Kidney (tissue), 14 donors: ENCODE measurements around the gene HECW1. TPM values are rescaled to one million over a fixed set of nuclear protein-coding genes. Genes with fewer than 3 reads are reported as not detected.

Experiments
- DNase-seq, 5 donors: peaks; one replicate each; pipeline ENCODE4 v3.0.0-alpha.2; 2013 to 2020
- FAIRE-seq: peaks from 2 replicates; lab custom pipeline; 2012; peaks lifted over from hg19 to GRCh38; lab: Jason Lieb, UNC
- H3K27ac ChIP-seq, 2 donors: one replicate each; pipeline ENCODE4 v1.7.0; 2013; ENCODE audit warnings: low read depth in 2 of 2, low read length in 2 of 2, inconsistent platforms in 1 of 2
- H3K27me3 ChIP-seq: one replicate; pipeline ENCODE4 v1.7.1; 2013; ENCODE audit warnings: low read length, inconsistent platforms; ENCODE audit not compliant: control insufficient read depth, insufficient read depth
- H3K36me3 ChIP-seq, 3 donors: one replicate each; pipeline versions ENCODE4 v1.7.0 to v1.7.1; 2013; ENCODE audit warnings: low read length in 3 of 3, control low read depth in 1 of 3, inconsistent platforms in 1 of 3; ENCODE audit not compliant: insufficient read depth in 3 of 3, control insufficient read depth in 2 of 3
- H3K4me1 ChIP-seq, 3 donors: one replicate each; pipeline versions ENCODE4 v1.7.0 to v1.7.1; 2013; ENCODE audit warnings: low read length in 3 of 3, inconsistent platforms in 1 of 3, low read depth in 1 of 3; ENCODE audit not compliant: control insufficient read depth in 2 of 3, insufficient read depth in 2 of 3
- H3K4me3 ChIP-seq, 3 donors: one replicate each; pipeline versions ENCODE4 v1.7.0 to v1.8.1; 2013; ENCODE audit warnings: low read length in 3 of 3, control low read depth in 1 of 3, inconsistent platforms in 1 of 3
- H3K9ac ChIP-seq, 3 donors: one replicate each; pipeline versions ENCODE4 v1.7.0 to v1.7.1; 2013; ENCODE audit warnings: low read length in 3 of 3, control low read depth in 1 of 3, inconsistent platforms in 1 of 3
- H3K9me3 ChIP-seq, 3 donors: one replicate each; pipeline versions ENCODE4 v1.7.0 to v1.7.1; 2013; ENCODE audit warnings: low read length in 3 of 3, control low read depth in 1 of 3, inconsistent platforms in 1 of 3; ENCODE audit not compliant: control insufficient read depth in 2 of 3, insufficient read depth in 1 of 3
- CTCF ChIP-seq: IDR thresholded peaks from 3 replicates; pipeline ENCODE4 v1.5.1; 2012; ENCODE audit warnings: mild to moderate bottlenecking, moderate library complexity, borderline replicate concordance; ENCODE audit not compliant: insufficient read depth; ENCODE audit errors: extremely low read depth
- intact Hi-C: fragments of 100-400 bp; cut with DNase I; formaldehyde crosslinking; loops from one replicate; pipeline ENCODE4 v1.11.1; 2022
- polyA plus RNA-seq: library from polyadenylated mRNA; stranded (reverse); fragments of 350-450 nt; fragmentation: Illumina TruSeq; extraction: RNeasy Lipid Tissue Mini Kit (QIAGEN cat#74804); gene quantifications from one replicate; pipeline ENCODE4 v1.2.3, GENCODE V29; 2014; ENCODE audit warnings: low read depth, low replicate concordance; ENCODE audit not compliant: insufficient read depth
- total RNA-seq: library from RNA; stranded (reverse); fragmentation: NEBNext Ultra II Directional; extraction: Animal tissue kit (Norgen Biotek cat#: 25700); gene quantifications from one replicate; pipeline ENCODE4 v1.2.1, GENCODE V29; 2021
- donor health status: control.
- donor health status: control.
- donor health status: control.
- donor health status: control.
- donor health status: control.
- donor health status: DM: yes; HTN: yes; CAD: no.
- donor health status: Normal renal cell carcinoma (clear cell type).

Gene HECW1
- total and polyA plus RNA-seq, 2 donors from 2014 or later = 0.50 to 7.5 TPM

- Histone ChIP-seq H3K4me1 (no peaks in the 10 kb centered on the region), H3K9ac (no peak overlapping the region), H3K27me3 (no peaks in the 10 kb centered on the region), H3K4me3 (no peak overlapping the region), H3K27ac (no peak overlapping the region), H3K9me3 (no peaks in the 10 kb centered on the region), H3K36me3 (no peaks in the 10 kb centered on the region)
- TF ChIP-seq CTCF = no peak
- DNase-seq (no peak), FAIRE-seq (no peak)
- intact Hi-C loops = no loop called here
Observed at GRCh38 chr7:43278088-43278644, 165.7 kb downstream of the HECW1 start.

DNA sequence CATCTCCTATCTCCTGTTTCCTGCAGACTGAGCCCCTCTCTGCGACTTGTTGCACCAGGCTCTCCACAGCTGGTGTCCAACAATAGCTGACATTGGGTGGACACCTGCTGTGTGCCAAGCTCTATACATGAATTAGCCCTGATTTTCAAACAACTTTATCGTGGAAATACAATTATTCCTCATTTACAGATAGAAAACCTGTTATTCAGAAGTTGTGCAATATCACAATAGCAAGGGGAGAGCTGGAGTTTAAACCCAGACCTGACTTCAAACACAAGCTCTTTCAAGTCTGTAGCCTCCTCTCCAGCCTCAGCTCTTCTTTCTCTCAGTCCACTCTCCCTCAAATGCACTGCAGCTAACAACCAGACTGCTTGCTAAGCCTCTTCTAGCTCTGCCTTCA is 168.8 kb downstream of the HECW1 start:
- Histone ChIP-seq H3K4me3 (no peak overlapping the region), H3K27ac (no peak overlapping the region), H3K27me3 (no peaks in the 10 kb centered on the region), H3K9me3 (peaks cover 0 to 5% (median 0%) of the 10 kb centered on the region in 3 donors), H3K4me1 (no peaks in the 10 kb centered on the region), H3K36me3 (no peaks in the 10 kb centered on the region), H3K9ac (no peak overlapping the region)
- no peak for FAIRE-seq
- no peak for DNase-seq
- intact Hi-C loops = no loop called here
- no peak for TF ChIP-seq CTCF

DNA sequence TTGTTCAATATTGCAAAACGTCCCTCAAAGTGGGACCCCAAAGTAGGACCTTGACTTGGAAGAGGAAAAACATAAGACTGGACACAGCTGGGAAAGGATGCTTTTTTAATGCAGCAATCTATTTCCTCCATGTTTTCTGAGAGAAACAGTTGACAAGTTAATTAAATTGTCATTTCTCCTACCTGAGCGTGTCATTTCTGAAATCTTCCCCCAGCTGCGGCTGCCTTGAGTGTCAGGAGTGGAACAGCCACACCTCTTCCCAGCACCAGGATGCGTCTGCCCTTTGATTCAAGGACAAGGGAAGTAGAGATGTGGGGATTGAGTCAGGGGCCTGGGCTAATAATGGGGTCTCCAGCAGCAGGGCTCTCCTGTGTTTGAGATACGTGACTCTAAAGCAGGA is 171.3 kb downstream of the HECW1 start:
- Histone ChIP-seq H3K9me3 (peaks cover 0 to 5% (median 0%) of the 10 kb centered on the region in 3 donors), H3K4me3 (no peak overlapping the region), H3K4me1 (no peaks in the 10 kb centered on the region), H3K27ac (no peak overlapping the region), H3K9ac (no peak overlapping the region), H3K36me3 (no peaks in the 10 kb centered on the region), H3K27me3 (no peaks in the 10 kb centered on the region)
- intact Hi-C loops = no loop called here
- DNase-seq (no peak), FAIRE-seq (no peak)
- TF ChIP-seq CTCF = no peak

- intact Hi-C loops = no loop called here
- Histone ChIP-seq H3K36me3 (no peaks in the 10 kb centered on the region), H3K9me3 (peaks cover 0 to 11% (median 0%) of the 10 kb centered on the region in 3 donors), H3K27ac (no peak overlapping the region), H3K4me1 (no peaks in the 10 kb centered on the region), H3K4me3 (no peak overlapping the region), H3K9ac (no peak overlapping the region), H3K27me3 (no peaks in the 10 kb centered on the region)
- no peak for TF ChIP-seq CTCF
- no peak for FAIRE-seq
- DNase-seq = no peak
Observed at GRCh38 chr7:43289826-43290225, 177.4 kb downstream of the HECW1 start.
